GM10847 (cell line): Measurements from ENCODE around the gene FAM222A.

ENCODE experiments used
- POLR2A ChIP-seq: IDR thresholded peaks from 2 replicates; pipeline ENCODE4 v1.6.1; 2011; ENCODE audit not compliant: insufficient read length; ENCODE audit errors: extremely low read depth

Gene FAM222A

GRCh38 chr12:109793826-109794501 lies 80.3 kb downstream of the FAM222A start:
- no peak for TF ChIP-seq POLR2A

DNA sequence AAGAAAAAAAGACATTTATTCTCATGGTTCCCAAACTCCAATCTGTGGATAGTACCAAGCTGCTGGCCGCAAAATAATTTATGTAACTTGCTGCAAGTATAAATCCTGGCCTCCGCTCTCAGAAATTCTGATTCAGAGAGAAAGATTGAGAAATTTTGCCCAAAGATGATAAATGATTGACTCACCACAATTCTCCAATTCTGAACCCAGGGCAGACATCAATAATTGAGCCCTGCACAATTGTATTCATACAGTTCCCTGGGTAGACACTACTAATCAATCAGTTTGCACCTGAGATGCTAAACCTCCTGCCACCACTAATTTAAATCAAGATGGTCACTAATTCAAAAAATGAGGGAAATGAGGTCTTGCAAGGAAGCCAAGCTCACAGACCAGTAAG lies 81.4 kb downstream of the FAM222A start:
- TF ChIP-seq POLR2A, result no peak

- TF ChIP-seq POLR2A, result no peak
These were observed 82.4 kb downstream of the FAM222A start for GRCh38 chr12:109796057-109796456.

DNA sequence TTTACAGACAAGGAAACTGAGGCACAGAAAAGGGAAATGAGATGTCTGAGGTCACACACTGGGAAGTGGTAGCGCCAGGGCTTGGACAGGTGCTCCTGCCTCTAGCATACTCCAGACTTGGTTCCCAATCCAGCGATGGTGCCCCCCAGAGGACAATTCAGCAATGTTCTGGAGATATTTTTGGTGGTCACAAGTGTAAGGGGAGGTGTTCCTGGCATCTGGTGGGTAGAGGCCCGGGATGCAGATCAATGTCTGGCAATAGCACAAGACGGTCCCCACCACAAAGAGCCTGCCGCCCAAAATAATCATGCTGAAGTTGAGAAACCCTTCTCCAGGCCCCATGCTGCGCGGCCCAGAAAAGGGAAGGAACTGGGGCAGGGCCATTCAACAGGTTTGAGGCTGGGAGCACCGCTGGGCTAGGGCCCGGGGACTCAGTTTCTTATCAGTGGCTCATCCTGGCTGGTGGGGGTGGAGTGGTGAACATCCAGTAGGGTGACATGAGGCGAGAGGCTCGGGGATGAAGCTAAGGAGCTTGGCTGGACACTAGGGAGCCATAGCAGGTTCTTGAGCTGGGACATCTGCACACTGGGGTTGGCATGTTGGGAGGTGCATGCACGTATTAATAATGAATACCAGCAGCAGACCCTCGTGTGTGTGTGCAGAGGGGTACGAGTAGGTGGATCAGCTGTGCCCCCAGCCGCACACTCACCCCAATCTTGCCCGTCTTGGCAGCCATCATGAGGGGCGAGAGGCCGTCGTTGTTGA lies 84.5 kb downstream of the FAM222A start:
- TF ChIP-seq POLR2A, result no peak

GRCh38 chr12:109798691-109799090 lies 85.1 kb downstream of the FAM222A start:
- no peak for TF ChIP-seq POLR2A

GRCh38 chr12:109800536-109800935 lies 86.9 kb downstream of the FAM222A start:
- no peak for TF ChIP-seq POLR2A

- TF ChIP-seq POLR2A, result no peak
These were observed 89.2 kb downstream of the FAM222A start for GRCh38 chr12:109802828-109803227.

DNA sequence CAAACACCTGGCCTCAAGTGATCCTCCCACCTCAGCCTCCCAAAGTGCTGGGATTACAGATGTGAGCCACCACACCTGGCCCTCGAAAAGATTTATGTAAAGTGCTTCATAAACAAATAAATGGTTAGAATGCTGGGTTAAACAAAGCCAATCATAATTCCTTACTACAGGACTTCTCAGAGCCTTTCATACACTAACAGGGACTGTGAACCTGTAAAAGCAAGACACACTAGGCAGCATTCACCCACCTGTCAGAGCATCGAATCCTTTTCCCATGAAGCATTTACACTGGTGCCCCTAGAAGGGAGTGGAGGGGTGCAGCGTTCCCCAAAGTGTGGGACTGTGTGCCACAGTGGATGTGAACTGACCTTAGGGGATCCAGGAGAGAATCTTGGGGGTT lies 90.1 kb downstream of the FAM222A start:
- no peak for TF ChIP-seq POLR2A

DNA sequence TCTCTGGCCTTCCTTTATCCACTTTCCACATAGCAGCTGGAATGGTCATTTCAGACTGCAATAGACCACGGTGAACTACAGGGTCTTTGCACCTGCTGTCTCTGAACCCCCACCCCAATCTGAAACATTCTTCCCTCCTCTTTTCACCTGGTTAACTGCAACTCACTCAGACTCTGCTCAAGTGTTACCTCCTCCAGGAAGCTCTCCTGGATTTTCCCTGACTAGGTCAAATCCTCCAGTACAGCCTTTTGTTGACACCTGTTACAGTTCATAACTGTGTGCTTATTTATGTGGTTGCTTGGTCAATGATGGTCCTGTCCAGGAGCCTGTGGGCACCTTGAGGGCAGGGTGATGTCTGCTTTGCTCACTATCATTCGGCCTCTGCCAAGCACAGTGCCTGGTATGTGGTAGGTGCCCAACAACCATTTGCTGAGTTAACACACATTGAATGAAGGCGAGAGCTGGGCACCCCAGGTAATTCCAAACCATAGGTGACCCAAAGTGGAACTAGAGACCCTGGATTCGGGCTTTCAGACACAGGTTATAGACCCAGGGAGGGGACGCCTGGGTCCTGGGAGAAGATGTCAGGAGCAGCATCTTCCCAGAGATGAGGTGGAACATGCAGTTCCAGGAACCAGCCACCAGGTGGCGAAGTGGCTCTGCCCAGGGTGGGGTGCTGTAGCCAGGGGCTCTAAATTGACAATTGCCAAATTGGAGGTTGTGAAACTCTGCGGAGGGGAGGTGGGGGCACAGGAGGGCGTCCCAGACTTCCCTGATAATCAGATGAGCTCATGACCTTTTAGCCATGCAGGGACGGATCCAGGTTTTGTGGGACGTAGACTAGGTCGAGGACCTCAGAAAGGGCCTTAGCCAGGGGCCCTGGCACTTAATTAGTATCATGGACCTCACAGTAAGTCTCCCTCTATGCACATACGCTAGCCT lies 91.5 kb downstream of the FAM222A start:
- no peak for TF ChIP-seq POLR2A

DNA sequence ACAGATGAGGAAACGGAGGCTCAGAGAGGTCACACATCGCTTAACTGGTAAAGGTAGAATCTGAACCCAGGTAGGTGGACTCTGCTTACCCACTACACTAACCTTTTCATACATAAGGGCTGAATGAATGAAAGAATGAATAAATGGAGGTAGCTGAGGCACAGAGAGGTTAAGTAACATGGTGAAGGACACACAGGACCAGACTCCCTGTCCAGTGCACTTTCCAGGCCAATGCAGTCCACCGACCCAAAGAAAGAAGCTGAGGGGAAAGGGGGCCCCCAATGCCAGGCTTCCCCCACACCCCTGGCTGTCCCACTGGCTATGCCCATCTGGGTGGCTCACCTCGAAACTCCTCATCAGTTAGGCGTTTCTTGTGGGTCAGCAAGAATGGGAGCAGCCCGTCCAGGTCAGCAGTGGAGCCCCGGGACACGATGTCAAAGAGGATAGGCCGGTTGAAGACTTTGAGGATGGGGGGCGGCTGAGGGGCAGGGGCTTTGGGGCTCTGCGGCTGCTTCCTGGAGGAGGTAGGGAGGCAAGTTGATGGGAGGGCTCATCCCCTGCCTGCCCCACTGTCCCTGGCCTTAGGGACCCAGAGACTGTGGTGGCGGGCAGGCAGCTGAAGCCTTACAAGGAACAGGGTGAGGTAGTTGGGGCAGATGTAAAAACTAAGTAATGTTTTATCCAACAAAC lies 94.5 kb downstream of the FAM222A start:
- TF ChIP-seq POLR2A, result no peak

DNA sequence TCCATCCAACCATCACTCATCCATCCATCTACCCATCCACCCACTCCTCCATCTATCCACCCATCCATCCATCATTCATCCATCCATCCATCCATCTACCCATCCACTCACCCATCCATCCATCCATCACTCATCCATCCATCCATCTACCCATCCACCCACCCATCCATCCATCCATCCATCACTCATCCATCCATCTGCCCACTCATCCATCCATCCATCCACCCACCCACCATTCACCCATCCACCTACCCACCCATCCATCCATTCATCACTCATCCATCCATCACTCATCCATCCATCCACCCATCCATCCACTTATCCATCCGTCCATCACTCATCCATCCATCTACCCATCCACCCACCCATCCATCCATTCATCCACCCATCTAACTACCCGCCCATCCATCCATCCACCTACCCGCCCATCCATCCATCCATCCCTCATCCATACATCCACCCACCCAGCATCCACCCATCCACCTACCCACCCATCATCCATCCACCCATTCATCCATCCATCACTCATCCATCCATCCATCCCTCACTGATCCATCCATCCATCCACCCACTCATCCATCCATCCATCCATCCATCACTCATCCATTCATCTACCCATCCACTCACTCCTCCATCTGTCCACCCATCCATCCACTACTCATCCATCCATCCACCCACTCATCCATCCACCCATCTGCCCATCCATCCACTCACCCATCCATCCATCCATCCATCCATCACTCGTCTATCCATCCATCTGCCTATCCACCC lies 95.4 kb downstream of the FAM222A start:
- no peak for TF ChIP-seq POLR2A

DNA sequence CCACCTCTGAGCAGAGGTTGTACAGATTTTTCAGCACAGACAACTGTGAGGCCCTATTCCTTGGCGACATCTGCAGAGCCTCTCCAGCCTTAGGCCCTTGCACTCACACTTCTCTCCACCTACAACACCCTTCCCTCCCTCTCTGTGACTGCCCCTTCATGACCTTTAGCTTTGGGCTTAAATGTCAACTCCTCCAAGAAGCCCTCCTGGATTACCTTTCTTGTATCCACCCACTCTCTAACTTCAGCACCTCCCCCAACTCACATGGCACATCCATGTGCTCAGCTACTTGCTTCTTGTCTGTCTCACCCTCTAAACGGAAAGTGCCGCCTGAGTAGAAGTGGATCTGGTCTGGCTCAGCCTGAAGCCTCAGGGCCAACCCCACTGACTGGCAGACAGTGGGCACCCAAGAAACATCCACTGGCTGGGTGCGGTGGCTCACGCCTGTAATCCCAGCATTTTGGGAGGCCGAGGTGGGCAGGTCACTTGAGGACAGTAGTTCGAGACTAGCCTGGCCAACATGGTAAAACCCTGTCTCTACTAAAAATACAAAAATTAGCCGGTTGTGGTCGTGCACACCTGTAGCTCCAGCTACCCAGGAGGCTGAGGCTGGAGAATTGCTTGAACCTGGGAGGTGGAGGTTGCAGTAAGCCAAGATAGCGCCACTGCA lies 97.5 kb downstream of the FAM222A start:
- TF ChIP-seq POLR2A, result no peak

GRCh38 chr12:109811624-109811995 lies 98.0 kb downstream of the FAM222A start:
- TF ChIP-seq POLR2A, result no peak
